ENCODE data around the gene PHACTR1.

GRCh38 chr6:13076575-13076974 is 360.0 kb downstream of the PHACTR1 start:
- no peak for TF ChIP-seq TCF12 (IDR thresholded peaks at IDR 0.05; ENCODE audit: low read depth)
- no peak for TF ChIP-seq RAD21 (IDR thresholded peaks at IDR 0.05; ENCODE audit: low read depth)
- TF ChIP-seq EP300 (IDR thresholded peaks at IDR 0.05; ENCODE audit: borderline replicate concordance), result no peak
- TF ChIP-seq ZBTB7A (IDR thresholded peaks at IDR 0.05; ENCODE audit: low read depth), result no peak
- no peak for TF ChIP-seq YY1 (IDR thresholded peaks at IDR 0.05; ENCODE audit: low read depth)
- TF ChIP-seq USF1 (IDR thresholded peaks at IDR 0.05), result no peak
- TF ChIP-seq, protein P1, sequence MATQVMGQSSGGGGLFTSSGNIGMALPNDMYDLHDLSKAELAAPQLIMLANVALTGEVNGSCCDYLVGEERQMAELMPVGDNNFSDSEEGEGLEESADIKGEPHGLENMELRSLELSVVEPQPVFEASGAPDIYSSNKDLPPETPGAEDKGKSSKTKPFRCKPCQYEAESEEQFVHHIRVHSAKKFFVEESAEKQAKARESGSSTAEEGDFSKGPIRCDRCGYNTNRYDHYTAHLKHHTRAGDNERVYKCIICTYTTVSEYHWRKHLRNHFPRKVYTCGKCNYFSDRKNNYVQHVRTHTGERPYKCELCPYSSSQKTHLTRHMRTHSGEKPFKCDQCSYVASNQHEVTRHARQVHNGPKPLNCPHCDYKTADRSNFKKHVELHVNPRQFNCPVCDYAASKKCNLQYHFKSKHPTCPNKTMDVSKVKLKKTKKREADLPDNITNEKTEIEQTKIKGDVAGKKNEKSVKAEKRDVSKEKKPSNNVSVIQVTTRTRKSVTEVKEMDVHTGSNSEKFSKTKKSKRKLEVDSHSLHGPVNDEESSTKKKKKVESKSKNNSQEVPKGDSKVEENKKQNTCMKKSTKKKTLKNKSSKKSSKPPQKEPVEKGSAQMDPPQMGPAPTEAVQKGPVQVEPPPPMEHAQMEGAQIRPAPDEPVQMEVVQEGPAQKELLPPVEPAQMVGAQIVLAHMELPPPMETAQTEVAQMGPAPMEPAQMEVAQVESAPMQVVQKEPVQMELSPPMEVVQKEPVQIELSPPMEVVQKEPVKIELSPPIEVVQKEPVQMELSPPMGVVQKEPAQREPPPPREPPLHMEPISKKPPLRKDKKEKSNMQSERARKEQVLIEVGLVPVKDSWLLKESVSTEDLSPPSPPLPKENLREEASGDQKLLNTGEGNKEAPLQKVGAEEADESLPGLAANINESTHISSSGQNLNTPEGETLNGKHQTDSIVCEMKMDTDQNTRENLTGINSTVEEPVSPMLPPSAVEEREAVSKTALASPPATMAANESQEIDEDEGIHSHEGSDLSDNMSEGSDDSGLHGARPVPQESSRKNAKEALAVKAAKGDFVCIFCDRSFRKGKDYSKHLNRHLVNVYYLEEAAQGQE (IDR thresholded peaks at IDR 0.05; ENCODE audit: low read depth), result no peak
- no peak for TF ChIP-seq TAF1 (IDR thresholded peaks at IDR 0.05; ENCODE audit: low read depth)
- no peak for TF ChIP-seq CEBPB (IDR thresholded peaks at IDR 0.05)

Measured in Ishikawa (cell line).